ENCODE results near the gene GAS6.

DNA sequence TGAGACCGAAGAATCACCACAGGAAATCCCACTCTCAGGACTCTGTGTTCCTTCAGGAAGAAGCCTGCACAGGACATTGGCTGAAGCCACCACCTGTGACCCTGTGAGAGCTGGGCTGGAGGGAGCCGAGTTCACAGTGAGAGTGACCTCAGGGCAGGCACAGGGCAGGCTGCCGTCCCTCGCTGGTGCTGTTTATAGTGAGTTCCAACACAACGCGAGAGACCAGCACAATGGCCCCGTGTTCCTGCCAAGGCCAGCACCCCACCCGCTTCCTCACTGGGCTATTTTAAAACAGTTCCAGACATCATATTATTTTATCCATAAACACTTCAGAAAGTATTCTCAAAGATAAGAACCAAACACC is 18.4 kb upstream of the GAS6 start:
- TF ChIP-seq, protein P1, sequence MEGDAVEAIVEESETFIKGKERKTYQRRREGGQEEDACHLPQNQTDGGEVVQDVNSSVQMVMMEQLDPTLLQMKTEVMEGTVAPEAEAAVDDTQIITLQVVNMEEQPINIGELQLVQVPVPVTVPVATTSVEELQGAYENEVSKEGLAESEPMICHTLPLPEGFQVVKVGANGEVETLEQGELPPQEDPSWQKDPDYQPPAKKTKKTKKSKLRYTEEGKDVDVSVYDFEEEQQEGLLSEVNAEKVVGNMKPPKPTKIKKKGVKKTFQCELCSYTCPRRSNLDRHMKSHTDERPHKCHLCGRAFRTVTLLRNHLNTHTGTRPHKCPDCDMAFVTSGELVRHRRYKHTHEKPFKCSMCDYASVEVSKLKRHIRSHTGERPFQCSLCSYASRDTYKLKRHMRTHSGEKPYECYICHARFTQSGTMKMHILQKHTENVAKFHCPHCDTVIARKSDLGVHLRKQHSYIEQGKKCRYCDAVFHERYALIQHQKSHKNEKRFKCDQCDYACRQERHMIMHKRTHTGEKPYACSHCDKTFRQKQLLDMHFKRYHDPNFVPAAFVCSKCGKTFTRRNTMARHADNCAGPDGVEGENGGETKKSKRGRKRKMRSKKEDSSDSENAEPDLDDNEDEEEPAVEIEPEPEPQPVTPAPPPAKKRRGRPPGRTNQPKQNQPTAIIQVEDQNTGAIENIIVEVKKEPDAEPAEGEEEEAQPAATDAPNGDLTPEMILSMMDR (IDR thresholded peaks at IDR 0.05; ENCODE audit: low read length) = no peak
- TF ChIP-seq EZH2phosphoT487 (IDR thresholded peaks at IDR 0.05; ENCODE audit: low read length) = no peak
